Measurements from ENCODE around the gene DNAH17.

DNAH17 gene

DNA sequence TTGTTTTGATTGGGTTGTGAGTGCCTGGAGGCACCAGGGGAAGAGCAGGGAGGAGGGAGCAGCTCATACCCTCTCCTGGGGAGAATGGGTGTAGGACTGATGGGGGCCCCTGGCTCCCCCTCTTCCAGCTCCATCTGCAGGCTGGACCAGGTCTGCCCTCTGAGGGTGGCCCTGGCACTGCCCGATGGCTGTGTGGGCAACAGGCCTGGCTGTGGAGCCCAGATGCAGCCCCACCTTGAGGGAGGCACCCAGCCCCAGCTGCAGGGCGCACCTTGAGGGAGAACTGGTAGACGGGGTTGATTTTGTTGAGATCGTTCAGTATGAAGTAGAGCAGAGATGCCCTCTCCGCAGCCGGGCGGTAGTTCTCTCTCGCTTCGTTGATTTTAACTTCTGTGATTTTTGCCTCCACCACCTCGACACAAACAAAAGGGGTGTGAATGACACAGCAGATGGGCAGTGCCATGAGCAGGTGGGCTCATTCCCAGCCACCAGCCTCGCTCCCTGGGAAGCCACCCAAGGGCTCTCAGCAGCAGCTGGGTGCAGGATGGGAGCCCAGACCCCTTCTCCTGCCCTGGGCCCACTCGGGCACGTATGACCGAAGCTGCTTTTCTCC is 127.1 kb downstream of the DNAH17 start:
- DNase-seq = no peak

DNA sequence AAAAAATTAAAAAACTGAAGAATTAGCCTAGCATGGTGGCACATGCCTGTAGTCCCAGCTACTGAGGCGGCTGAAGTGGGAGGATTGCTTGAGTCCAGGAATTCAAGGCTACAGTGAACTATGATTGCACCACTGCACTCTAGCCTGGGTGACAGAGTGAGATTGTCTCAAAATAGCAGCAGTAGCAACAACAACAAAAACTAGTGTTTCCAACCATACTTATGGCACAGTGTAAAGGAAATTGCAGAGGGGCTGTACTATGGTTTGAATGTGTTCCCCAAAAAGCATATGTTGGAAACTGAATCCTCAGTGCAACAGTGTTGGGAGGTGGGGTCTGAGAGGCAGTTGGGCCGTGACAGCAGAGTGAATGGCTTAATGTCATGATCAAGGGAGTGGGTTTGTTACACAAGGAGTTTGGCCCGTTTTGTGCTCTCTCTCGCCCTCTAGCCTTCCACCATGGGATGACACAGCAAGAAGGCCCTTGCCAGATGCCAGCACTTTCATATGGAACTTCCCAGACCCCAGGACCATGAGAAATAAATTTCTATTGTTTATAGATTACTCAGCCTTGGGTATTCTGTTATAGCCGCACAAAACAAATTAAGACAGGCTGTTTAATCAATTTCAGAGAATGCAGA is 128.7 kb downstream of the DNAH17 start:
- no peak for DNase-seq

DNA sequence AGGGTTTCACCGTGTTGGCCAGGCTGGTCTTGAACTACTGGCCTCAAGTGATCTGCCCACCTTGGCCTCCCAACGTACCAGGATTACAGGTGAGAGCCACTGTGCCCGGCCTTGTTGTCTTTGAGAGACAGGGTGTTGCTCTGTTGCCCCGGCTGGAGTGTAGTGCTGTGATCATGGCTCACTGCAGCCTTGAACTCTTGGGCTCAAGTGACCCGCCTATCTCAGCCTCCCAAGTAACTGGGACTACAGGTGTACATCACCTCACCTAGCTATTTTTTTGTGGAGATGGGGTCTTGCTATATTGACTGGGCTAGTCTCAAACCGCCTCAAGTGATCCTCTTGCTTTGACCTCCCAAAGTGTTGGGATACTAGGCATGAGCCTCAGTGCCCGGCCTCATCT is 130.4 kb downstream of the DNAH17 start:
- no peak for DNase-seq

DNA sequence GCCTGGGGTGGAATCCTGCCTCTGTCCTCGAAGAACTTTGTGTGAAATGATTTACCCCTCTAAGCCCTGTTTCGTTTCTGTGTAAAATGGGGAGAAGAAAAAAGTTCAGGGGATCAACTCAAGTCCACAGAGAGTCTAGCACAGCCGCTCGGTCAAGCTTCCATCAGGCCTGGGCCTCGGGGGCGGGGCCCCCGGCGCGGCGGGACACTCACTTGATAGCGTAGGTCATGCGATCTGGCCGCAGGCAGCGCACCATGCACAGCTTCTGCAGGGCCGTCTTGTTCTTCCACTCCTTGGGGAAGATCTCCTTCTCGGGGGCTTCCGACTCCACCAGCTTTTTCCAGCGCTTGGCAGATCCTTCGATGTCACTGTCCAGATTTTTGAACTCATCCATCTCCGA is 132.8 kb downstream of the DNAH17 start:
- DNase-seq = no peak

DNA sequence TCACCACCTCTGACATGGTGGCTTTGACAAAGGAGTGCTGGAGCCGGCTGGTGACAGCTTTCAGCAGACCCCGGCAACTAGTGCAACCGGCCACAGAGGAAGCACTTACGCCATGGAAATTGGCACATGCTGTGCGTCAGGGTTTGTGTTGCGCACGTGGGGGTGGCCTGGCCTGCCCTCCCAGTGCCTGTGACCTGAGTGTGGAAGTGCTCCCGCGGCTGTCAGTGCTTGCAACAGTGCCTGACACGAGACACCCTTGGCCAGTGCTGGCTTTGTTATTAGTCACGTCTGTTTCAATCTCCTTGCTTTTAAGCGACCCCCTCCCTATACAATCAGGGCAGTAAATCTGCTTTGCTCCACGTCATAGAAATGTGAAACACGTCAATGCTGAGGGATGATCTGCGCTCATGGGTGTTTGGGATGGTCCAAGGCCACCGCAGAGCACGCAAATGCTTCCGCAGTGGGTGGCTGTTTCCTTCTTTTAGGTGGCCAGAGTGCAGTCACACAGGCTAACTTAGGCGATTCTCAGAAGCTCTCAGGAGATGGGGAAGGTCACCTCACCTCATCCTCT is 134.5 kb downstream of the DNAH17 start:
- DNase-seq = no peak

DNA sequence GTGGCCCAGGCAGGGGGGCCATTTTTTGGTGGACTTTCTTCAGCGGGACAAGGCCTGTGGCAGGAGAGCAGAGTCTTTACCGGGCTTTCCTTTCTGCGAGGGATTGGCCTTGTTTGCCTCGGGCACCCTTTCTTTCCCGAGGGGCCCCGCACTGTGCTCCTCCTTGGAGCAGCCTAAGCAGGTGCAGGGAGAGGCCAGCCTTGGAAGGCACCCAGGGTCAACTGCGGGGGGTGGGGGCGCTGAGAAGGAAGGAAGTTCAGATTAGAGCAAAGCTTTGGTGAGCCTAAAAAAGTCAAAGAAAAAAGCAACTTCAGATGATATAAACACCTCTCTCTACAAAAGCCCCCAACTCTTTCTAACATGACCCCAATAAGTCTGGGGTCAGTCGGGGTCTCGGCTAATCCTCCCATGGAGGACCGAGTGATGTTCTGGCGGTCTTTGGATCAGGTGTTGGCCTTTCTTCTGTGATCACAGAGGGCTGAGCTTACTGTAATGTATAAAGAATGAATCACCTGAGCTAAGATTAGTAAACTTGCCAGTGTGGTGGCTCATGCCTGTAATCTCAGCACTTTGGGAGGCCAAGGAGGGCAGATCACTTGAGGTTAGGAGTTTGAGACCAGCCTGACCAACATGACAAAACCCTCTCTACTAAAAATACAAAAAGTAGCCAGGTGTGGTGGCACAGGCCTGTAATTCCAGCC is 135.8 kb downstream of the DNAH17 start:
- no peak for DNase-seq

DNA sequence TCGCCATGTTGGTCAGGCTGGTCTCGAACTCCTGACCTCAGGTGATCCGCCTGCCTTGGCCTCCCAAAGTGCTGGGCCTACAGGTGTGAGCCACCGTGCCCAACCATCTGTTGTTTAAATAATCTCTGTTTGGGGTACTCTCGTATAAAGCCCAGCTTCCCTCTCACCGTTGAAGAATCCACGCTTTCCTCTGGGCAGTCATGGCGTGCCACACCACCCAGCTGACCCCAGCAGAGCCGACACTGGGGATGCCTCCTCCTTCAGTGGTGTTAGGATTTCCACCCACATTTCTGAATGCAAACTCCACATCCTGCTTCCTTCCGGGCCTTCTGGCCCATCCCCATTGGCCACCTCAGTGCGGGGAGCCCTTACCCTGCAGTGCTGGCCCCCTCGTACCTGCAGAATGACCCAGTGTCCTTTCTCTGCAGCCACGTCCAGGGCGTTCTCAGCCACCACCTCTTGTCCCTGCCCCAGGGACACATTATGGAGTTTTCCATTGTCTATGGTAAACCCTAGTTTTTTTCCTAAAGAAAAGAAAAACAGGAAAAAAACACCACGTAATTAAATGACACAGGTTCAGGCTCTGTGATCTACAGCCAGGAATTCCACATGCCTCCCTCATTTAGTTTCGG is 138.4 kb downstream of the DNAH17 start:
- no peak for DNase-seq

DNA sequence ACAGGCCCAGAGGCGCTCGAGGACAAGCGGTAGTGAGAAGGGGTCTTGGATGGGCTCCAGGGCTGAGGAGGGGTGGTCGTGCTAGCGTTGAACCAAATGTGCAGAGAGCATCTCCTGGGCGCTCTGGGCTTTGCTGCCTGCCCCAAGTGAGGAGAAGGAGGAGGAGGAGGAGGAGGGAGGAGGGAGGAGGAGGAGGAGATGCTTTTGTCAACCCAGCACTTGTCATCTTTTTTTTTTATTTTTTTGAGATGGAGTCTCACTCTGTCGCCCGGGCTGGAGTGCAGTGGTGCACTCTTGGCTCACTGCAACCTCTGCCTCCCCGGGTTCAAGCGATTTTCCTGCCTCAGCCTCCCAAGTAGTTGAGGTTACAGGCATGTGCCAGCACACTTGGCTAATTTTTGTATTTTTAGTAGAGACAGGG is 138.9 kb downstream of the DNAH17 start:
- DNase-seq = no peak

DNA sequence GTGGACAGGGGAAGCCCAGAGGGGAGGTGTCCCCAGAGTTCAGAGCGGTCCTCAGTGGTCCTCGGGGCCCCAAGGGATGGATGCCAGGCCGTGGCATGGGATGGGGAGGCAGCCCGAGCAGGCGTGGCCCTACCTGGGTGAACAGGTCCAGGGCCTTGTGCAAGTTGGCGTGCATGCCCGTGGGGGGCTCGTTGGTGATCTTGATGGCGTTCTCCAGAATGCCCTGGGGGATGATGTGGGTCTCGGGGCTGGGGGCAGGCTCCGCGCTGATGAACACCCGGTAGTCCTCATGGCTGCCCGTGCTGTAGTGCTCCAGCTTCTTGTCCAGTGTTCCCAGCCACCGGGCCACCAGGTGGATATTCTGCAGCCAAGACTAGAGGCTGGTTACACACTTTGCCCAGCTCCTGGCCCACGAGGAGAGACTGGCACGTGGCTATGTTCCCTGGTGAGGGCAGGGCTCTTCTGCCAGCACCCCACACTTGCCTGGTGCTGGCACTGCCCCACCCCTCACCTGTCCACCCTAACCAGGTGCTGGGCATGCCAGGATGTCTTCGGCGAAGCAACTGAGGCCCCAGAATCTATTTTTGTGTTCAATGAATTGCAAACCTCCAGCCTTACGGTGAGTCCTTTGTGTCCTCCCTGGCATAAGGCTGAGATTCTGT is 139.6 kb downstream of the DNAH17 start:
- no peak for DNase-seq

DNA sequence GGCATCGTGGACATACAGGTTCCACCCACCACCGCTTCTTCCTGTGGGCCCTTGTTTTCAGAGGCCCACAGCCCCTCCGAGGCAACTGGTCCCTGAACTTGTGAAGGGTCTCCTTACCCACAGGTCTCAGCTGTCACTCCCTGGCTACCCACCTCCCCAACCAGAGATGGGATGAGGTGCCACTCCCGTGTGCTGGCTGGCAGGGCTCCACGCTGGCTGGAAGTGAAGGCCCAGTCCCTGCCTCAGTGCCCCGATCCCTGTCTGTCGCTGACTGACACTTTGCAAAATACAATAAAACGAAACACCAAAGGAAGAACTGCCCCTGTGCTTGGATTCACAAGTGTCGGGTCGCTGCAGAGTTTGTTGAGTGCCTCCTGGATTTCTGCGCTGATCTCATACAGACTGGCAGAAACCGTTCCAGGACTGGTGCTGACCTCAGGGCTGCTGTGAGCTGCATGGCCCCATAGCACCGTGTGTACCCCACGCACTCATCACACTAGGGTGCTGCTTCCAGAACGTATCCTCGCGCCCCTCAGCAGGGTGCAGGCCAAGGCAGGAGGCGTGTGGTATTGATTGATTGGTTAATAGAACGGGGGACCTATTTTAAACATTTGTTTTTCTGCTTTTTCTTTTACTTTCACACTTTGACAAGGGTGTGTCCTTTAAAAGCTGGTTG is 141.7 kb downstream of the DNAH17 start:
- no peak for DNase-seq

DNA sequence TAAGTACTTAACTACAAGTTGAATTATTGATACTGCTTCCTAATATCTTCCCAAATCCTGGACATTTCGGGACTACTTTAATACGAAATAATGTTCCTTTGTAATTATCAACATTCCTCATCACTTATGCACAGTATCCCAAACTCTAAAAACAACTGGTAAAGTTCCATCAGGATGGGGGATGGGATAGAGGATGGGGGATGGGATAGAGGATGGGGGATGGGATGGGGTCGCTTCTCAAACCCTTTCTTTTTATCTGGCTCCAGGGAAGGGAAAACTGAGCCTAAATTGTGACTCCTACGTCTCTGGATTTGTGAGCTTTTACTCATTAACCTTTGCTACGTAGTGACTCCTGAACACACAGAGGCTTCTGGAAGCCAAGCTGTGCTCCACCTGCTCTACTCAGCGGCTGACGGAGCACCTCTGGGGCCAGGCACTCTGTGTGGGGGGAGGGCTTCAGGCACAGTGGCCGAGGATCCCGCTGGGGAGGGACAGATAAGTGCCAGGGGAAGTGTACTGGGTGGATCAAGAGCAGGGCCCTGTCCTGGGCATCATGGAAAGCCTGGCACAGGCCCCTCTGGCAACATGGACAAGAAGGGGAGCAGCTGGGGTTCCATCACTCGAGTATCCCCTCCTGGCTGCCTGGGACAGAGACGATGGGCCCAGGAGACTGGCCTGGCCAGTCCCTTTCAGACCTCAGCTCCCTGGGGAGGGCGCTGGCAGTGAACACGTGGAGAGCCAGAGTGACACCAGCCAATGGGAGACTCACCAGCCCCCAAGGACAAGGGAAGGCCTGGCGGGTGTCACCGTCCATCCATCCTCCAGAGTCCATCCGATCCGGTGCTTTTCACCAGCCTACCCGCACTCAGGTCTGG is 142.5 kb downstream of the DNAH17 start:
- DNase-seq = no peak

DNA sequence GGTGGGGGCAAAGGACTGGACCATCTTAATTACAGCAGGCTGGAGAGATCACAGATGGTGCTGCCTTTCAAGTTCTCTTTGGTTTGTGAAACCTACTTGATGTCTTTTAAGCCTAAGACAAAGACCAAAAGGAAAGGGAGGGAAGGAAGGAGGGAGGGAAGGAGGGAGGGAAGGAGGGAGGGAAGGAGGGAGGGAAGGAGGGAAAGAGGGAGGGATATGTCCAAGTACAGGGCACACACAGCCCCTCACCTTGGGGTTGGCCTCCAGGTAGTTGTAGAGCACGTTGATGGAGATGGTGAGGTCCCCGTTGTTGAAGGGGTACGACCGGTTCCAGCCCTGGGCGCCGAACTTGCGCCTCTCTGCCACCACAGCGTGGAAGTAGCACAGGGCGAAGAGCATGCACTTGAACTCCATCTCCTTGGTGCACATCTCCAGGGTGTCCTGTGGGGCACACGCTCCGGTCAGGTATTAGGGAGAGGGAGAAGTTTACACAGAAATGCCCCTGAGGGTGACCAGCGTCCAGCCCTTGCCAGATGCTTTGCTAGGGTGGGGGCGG is 143.3 kb downstream of the DNAH17 start:
- DNase-seq = no peak

DNA sequence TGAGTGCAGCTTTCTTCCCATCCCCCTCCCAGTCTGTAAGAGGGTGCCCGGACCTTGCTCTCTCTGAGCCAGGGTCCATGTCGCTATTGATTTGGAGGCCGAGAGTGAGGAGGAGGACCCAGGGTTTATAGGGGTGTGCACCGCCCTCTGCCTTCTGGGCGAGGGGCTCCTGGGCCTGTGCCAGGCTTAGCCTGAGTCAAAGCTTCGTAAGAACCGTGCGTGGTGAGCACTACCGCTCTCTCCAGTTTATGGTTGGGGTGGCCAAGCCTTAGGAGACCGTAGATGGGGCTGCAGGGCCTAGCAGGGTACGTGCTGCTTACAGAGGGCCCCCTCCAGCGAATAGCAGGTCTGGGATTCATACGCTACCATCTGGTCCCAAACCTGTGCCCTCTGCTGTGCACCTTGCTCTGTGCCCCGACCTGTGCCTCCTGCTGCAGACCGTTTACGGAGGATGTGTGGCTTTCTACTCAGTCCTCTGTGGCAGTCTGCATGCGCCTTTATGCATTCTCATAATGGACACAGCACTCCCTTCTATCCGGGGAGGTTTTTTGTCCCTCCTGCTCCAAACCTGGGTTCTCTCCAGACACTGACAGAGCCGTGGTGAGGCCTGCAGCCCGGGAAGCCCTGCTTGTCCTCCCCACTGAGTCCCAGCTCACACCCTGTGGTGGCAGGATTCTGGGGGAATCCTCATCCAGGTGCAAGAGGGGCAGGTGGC is 144.0 kb downstream of the DNAH17 start:
- DNase-seq = no peak

DNA sequence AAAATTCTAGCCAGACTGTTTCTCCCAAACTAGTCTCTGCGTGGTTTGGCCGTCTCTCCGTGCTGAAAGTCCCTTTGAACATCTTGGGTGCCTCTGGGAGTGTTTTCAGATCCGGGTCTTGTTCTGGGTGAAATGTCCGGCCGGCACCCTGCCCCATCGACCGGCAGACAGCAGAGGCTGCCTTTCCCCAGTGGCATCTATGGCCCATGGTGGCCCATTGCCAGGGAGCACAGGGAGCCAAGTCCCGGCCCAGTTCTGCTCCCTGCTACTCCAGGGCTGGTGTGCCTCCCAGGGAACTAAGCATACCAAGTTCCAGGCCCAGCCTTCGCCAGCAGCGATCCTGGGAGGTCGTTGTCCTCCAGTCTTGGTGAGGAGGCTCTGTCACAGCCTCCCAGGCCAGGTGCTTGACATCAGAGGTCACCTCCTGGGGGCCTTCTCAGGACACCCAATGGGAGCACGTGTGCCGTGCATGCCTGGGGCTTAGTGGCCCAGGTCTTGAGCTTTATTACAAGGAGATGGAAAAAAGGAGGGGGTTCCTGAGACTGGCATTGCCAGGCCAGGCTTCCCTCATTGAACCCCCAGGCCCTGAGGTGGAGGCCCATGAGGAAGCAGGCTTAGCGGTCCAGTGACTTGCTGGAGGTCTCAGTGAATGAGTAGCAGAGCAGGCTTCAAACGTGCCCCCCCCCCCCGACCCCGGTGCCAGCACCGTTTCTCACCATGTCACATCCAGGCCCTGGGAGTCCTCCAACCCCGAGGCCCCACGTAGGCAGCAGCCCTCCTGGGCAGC is 144.8 kb downstream of the DNAH17 start:
- DNase-seq = no peak

DNA sequence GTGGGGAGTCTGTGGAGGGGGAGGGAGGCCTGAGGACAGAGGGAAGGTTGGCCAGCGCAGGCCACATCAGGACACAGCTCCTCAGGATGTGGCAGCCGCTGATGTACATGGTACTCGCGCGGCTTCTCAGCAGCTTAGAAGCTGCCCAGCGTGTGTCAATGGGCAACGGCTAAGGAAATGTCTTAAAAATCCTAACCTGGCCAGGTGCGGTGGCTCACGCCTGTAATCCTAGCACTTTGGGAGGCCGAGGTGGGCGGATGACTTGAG is 145.6 kb downstream of the DNAH17 start:
- DNase-seq = no peak

DNA sequence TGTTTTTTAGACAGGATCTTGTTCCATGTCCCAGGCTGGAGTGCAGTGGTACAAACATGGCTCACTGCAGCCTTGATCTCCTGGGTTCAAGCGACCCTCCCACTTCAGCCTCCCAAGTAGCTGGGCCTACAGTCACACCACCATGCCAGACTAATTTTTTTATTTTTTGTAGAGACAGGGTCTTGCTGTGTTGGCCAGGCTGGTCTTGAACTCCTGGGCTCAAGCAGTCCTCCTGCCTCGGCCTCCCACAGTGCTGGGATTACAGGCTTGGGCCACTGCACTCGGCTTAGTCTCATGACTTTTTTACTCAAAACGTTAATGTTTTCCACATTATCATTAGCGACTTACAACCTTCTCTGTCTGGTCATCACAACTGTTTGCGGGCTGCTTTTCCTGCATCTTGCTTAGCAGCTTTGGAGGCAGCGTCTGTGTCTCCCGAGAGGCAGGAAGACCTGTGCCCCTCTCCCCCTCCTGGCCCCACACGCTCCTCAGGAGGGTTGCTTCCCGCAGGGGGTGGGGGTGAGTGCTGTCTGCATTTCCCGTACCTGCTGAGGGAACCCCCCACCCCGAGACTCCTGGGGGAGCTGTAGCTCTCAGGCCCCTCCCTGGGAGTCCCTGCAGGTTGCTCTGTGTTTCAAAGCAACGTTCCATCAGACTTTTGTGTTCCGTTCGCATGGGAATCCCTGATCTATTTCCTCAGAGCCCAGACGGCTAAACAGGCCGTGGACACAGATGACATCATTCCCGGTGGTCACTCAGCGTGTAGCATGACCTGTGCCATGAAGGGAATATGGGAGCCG is 146.1 kb downstream of the DNAH17 start:
- DNase-seq = no peak

DNA sequence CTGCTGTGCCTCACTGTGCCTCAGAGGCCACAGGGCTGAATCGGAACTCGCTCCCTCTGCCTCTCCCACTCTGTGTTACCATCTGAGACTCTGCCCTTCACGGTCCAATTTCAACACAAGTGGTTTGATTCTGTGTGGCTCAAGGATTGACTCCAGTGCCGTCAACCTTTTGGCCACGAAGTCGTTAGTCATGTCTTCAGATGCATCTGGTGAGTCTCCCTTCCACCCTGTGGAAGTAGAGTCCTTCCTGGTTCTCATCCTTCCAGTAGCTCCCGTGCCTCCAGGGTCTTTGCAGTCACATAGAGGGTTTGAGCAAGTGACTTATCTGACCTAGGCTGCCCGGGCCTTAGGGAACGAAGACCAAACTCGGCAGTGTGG is 147.6 kb downstream of the DNAH17 start:
- DNase-seq = no peak

DNA sequence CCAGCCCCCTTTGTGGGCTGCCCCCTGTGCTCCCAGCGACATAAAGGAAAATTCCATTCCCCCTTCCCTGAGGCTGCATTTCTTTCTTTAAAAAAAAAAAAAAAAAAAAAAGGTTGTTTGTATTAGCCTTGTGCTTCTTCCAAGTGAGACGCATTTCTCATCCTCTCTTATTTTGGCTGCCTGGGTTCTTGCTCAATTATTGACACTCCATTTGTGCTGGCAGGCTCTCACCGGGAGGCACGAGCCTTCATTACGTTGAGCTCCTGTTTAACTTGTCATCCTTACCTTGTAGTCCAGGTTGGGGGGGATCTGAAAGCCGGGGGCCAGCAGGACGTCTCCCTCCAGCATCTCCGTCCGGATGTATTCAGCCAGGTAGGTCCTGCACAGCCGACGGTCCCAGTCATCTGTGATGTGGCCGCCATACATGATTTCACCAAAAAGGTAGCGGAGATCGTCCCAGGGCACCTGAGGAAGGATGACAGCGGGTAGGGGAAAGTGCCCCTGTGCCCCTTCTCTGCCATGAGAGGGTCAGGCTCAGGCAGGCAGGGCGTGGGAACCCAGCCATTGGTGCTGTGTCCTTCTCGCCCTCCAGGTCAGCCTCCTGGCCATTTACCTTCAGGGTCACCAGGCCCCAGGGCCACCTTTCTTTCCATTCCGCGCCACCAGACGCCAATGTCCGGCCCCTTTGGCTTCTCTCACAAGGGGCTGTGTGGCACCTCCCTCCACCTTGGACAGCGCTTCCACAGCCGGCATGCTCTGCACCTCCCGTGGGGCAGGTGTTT is 148.2 kb downstream of the DNAH17 start:
- no peak for DNase-seq

All from activated CD4-positive, CD25-positive, alpha-beta regulatory T cell treated with anti-CD3 and anti-CD28 coated beads, Interleukin-2, amount 50 U/mL, for 72 hours (primary cell).